ENCODE measurements around the gene EID3.
"Not testable (repeated sequence)": the region's sequence is repeated elsewhere in the genome, so short reads cannot be mapped to it uniquely, and the experiment has no call there.

The EID3 gene

GRCh38 chr12:104314242-104314614 lies 10.7 kb downstream of the EID3 start:
- DNase-seq = no peak

GRCh38 chr12:104315326-104316224 lies 12.0 kb downstream of the EID3 start:
- DNase-seq = no peak

GRCh38 chr12:104316936-104317335 lies 13.4 kb downstream of the EID3 start:
- DNase-seq = no peak

- DNase-seq = no peak
Observed at GRCh38 chr12:104317538-104318210, 14.1 kb downstream of the EID3 start.

- no peak for DNase-seq
Observed at GRCh38 chr12:104319028-104319427, 15.5 kb downstream of the EID3 start.

GRCh38 chr12:104319918-104320626 lies 16.5 kb downstream of the EID3 start:
- DNase-seq = no peak

- DNase-seq = no peak
Observed at GRCh38 chr12:104320627-104321024, 17.1 kb downstream of the EID3 start.

- DNase-seq = no peak
Observed at GRCh38 chr12:104321949-104322348, 18.4 kb downstream of the EID3 start.

- DNase-seq = not testable (repeated sequence)
Observed at GRCh38 chr12:104322533-104322932, 19.0 kb downstream of the EID3 start.

GRCh38 chr12:104323899-104324298 lies 20.4 kb downstream of the EID3 start:
- no peak for DNase-seq

- DNase-seq = not testable (repeated sequence)
Observed at GRCh38 chr12:104328278-104328677, 24.7 kb downstream of the EID3 start.

GRCh38 chr12:104328790-104329189 lies 25.3 kb downstream of the EID3 start:
- no peak for DNase-seq

GRCh38 chr12:104329707-104330532 lies 26.4 kb downstream of the EID3 start:
- no peak for DNase-seq

GRCh38 chr12:104331376-104331775 lies 27.8 kb downstream of the EID3 start:
- no peak for DNase-seq

- not testable (repeated sequence) for DNase-seq
Observed at GRCh38 chr12:104332273-104332672, 28.7 kb downstream of the EID3 start.

- no peak for DNase-seq
Observed at GRCh38 chr12:104333692-104334255, 30.2 kb downstream of the EID3 start.

- no peak for DNase-seq
Observed at GRCh38 chr12:104334581-104334980, 31.0 kb downstream of the EID3 start.

- no peak for DNase-seq
Observed at GRCh38 chr12:104336115-104336514, 32.6 kb downstream of the EID3 start.

GRCh38 chr12:104337030-104337558 lies 33.6 kb downstream of the EID3 start:
- no peak for DNase-seq

GRCh38 chr12:104339663-104340062 lies 36.1 kb downstream of the EID3 start:
- DNase-seq = no peak

- DNase-seq = no peak
Observed at GRCh38 chr12:104340177-104340576, 36.6 kb downstream of the EID3 start.

Measured in NK-92 treated with Interleukin-12 subunit alpha and Interleukin-12 subunit beta, amount 100 ng/mL, for 24 hours (cell line).